NCI-H146 treated with DMSO at 0.1 percent for 48 hours (cell line): ENCODE results near the gene RABGAP1L.
A peak's percentile ranks its signal among the peaks of the same experiment; 100 is the strongest.
"Not testable (repeated sequence)": the region's sequence is repeated elsewhere in the genome, so short reads cannot be mapped to it uniquely, and the experiment has no call there.

Source experiments
- DNase-seq: peaks from one replicate; lab custom pipeline; 2025; ENCODE audit not compliant: unreplicated experiment; lab: John Stamatoyannopoulos, UW

Gene RABGAP1L

DNA sequence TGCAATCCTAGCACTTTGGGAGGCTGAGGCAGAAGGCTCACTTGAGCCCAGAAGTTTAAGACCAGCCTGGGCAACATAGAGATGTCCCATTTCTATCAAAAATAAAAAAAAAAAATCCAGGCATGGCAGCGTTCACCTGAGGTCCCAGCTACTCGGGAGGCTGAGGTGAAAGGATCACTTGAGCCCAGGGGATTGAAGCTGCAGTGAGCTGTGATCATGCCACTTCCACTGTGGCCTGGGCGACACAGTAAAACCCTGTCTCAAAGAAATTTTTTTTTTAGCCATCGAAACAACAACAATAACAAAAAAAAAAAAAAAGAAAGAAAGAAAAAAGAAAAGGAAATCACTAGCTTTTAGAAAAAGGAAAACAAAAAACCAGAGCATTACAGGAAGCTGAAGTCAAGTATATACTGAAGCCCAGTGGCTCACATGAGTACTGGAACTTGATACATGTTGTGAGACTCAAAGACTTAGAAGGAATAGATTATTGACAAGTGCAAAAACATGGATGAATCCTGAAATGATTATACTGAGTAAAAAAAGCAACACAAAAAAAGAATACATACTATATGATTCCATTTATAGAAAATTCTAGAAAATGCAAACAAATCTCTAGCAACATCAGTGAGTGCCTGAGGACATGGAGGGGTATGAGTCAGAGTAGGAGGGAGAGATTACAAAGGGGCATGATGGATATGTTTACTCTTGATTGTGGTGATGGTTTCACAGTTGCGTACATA, 6.1 kb upstream of the RABGAP1L start:
- DNase-seq, result peak; percentile 36

DNA sequence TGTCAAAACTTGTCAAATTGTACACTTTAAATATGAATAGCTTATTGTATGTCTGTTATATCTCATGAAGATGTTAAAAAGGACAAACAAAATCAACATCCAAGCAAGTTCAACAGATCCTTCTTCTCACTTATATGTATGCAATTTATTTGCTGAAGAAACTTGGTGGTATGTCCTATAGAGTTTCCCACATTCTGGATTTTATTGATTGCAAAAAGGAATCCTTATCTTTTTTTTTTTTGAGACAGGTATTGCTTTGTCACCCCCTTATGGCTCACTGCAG, 5.6 kb upstream of the RABGAP1L start:
- DNase-seq, result no peak

DNA sequence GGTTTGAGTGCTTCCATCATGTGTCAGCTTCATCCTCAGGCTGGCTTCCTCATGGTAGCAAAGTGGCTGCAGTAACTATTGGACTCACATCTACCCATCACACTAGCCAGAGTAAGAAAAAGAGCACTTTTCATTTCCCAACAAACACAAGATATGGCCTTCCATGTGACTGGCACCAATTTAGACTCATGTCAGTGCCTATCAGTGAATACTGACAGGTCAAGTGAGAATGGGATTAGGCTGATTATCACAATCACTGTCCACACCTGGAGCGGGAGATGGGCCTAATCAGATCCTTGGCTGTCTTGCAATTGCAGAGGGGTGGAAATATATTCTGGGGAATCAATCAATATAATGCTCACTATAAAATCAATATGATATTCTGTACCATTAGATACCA, 2.9 kb upstream of the RABGAP1L start:
- DNase-seq, result no peak

DNA sequence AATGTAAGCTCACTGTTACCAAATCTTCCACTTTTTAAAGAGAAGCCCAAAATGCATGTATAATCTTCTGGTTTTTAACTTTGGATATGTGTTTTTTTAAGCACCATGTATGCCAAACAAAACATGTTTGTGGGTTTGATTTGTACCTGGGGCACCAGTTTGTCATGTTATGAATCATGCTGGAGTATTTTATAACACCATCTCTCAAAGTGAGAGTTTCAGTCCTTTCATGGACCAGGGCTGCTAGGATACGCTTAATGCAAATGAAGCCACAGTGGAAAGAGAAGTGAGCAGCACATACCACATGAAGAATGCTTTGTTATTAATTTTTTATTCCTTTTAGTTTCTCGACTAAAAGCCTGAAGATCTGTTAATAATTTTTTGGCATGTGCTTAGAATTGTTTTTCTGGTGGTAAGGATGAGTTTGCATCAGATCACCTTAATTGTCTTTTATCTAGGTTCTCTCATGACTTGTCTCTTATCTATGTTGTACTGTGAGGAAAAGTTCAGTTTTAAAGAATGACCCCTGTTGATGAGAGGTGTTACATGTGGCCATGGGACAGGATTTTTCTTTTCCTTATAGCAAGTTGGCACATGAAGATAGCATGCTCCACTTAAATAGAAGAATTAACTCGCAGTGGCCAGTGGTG, 2.0 kb upstream of the RABGAP1L start:
- no peak for DNase-seq

DNA sequence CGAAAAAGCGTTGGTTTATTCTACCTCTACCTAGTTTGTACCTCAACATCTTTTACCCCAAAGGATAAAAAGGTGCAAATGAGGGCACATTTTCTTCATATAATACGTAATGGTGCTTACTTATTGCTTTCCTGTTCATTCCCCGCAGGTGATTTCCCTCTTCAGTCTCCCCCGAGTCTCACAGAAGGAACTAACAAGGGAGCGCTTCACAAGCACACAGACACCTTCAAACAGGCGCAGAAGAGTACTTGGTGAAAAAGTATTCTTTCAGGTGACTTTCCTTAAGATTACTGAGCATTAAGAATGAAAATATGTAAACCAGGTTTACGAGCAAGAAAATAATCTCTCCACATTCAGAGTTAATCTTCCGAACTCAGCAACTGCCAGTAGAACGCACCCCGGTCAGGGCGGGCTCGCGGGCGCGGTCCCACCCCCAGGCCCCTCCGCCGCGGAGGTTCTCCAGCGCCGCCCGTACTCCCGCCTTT, 511 bp upstream of the RABGAP1L start:
- peak; percentile 88 for DNase-seq

DNA sequence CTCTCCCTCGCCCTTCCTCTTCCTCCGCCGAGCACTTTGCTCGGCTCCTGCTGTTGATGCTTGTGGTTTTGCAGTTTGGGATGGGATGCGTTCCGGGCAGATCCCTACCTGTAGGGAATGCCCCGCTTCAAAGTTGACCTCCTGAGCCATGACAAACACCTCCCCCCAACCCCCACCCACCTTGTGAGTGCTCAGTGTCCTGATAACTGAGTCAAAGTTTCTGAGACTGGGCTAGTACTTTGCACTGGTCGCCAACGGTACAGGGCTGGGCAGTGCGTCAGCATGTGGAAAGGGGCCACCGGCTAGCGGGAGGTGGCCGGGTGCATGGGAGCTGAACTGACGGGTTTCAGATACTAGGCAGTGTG, 771 bp downstream of the RABGAP1L start:
- DNase-seq, result no peak

DNA sequence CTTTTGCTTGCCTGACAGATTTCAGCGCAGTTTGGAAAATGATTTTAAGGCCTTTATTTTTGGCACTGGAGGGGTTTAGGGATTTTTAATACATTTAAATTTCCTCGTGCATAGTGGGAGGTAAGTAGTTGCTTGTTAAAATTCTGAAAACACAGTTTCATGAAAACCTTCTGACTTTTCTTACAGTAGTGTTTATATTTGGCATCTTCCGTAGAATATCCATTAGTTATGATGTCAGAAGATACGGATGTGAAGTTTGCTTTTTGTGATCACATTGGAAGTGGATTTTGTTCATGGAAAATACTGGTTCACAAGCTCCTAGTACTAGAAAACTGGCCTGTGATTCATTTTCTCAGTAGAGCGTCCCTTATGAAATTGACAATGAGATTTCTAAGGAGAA, 1.3 kb downstream of the RABGAP1L start:
- DNase-seq, result no peak

DNA sequence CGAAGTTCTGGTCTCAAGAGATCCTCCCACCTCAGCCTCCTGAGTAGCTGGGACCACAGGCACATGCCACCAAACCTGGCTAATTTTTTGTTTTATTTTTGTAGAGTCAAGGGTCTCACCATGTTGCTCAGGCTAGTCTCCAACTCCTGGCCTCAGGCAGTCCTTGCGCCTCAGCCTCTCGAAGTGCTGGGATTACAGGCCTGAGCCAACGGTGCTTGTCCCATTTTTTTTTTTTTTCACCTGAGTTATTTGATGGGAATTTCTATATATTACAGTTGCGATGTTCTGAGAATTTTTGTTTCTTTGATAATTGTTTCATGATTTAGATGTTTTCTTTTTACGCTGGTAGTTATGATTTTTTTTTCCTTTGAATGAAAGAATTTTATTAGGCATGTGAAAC, 2.5 kb downstream of the RABGAP1L start:
- no peak for DNase-seq

DNA sequence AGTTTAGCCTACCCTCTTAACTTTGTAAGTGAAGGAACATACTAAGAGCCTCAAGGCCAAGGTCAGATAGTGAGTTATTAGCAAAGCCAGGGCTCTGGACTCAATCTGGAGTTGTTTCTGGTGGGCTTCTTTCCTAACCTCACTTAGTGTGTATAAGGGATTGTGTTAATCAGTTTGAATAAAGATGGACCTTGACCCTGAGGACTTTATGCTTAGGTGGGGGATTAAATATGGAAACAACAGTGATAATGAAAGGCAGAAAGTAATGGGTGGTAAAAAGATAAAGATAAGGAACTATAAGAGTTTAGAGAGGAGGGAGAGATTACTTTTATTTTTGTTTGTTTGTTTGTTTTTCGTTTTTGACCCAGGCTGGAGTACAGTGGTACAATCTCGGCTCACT, 5.5 kb downstream of the RABGAP1L start:
- DNase-seq, result no peak

DNA sequence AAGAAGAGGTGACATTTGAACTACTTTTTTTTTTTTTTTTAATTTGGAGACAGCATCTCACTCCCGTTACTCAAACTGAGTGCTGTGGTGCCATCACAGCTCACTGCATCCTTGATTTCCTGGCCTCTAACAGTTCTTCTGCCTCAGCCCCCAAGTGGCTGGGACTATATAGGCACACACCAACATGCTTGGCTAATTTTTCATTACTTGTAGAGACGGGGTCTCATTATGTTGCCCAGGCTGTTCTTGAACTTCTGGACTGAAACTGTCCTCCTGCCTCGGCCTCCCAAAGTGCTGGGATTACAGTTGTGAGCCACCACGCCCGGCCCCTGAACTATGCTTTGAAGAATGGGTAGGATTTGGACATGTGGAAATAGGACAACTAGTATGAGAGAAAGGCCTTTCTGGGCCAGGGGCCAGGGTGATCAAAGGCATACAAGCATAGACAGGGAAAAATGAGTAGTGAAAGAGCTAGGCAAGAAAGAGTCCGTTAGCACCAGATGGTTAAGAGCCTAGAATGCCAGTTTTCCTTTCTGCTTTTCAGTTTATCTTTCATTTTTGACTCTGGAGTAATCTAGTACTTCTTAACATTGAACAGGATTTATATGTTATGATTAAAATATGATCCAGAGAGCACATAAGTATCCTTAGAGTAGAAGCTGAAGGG, 6.3 kb downstream of the RABGAP1L start:
- no peak for DNase-seq

DNA sequence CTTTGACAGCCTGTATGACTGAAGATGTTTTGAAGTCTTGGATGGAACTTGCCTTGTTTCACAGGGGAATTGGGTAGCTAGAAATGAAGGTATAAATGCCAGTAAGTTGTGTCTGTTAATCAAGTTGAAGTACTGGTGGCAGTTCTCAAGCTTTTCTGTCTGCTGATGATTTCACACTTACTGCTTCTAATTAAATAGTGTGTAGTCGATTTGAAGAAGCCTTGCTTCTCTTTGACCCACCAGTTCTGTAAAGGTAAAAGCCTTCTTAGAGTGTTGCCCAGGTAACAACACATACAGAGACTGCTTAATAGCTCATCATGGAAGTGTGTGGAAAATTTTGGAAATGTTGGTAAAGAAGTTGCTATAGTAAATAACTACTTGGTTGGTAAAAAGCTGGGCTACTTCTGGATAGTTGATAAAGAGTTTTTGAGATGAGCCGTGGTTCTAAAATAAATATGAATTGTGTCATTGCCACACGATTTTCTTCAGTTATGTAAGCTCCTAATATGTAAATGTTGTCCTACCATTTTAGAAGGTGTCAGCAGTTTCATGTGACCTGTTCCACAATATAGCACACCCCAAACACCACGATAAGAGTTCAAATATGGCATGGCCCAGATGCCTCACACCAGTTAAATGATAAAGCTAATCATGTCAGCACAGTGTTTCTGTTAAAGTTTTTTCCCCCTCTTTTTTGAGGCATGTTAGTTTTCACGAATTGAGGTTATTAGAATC, 7.4 kb downstream of the RABGAP1L start:
- DNase-seq, result no peak

DNA sequence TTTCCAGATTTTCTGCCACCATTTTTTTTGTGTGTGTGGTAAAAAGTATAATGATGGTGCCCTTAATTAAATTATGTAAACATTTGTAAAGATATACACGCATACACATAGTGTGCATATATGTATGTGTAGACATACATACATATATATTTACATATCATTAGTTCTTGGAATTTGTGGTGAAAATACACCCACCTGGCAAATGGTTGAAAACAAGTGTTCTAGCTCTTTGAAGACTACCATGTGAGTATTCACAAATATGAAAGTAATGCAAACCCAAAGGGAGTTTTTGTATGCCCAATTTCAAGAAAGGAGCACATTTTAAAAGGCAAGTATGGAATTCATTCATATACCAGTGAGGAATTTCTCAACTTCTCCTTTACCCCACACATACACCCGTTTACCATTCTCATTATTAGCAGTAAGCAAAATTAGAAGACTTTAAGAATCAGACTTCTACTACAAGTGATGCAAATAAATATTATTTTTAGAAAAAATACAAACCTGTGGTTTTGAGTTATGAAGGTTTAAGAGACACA, 8.0 kb downstream of the RABGAP1L start:
- DNase-seq, result no peak

DNA sequence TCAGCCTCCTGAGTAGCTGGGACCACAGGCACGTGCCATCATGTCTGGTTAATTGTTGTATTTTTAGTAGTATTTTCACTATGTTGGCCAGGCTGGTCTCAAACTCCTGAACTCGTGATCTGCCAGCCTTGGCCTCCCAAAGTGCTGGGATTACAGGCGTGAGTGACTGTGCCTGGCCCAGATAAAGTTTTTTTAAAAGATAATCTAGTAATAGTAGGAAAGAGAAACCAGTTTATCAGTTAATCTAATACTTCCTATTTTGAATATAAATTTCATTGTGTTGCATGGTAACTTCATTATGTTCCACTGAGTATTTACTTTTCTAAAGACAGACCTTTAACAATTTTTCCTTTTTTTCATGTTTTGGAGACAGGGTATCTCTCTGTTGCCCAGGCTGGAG, 10.0 kb downstream of the RABGAP1L start:
- no peak for DNase-seq

DNA sequence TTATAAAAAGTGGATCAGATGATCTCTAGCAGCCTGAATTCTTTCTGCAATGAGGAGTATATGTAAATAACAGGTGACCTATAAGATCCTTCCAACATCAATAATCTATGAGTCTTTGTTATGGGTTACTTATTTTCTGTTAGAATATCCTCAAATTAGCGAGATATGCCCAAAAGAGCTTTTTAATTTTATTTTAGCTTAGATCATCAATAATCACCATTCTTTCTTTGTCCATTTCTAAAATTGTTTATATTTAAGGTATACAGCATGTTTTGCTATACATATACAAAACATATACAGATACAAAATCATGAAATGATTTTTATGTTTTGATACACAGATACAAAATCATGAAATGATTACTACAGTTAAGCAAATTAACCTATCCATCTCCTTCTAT, 11.8 kb downstream of the RABGAP1L start:
- no peak for DNase-seq

DNA sequence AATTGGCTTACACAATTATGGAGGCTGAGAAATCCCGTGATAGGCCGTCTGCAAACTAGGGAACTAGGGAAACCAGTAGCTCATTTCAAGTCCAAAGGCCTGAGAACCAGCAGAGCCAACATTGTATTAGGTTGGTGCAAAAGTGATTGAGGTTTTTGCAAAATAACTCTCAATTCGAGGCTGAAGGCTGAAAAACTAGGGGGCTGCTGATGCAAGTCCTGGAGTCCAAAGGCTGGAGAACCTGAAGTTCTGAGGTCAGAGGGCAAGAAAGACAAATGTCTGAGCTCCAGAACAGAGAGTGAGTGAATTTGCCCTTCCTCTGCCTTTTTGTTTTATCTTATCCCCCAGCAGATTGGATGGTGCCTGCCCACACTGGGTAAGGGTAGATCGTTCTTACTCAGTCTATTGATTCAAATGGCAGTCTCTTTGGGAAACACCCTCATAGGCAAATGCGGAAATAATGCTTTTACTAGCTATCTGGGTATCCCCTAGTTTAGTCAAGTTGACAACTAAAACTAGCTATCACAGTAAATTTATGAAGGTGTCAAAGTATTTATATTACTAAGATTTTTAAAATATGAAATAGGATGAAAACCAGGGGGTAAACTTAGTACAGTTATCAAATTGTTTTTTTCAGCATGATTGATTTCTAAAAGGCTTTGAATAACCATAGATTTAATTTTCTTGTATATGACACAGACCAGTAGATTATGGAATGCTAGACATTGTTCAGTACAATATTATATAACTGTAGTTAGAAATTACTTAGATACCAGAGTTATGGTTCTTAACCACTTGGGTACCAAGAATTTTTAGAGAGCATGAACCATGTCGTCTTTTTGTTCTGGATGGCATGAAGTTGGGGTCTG, 15.4 kb downstream of the RABGAP1L start:
- no peak for DNase-seq

DNA sequence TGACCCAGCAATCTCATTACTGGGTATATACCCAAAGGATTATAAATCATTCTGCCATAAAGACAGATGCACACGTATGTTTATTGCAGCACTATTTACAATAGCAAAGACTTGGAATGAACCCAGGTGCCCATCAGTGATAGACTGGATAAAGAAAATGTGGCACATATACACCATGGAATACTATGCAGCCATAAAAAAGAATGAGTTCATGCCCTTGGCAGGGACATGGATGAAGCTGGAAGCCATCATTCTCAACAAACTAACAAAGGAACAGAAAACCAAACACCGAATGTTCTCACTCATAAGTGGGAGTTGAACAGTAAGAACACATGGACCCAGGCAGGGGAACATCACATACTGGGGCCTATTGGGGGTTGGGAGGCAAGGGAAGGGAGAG, 19.1 kb downstream of the RABGAP1L start:
- DNase-seq, result not testable (repeated sequence)

DNA sequence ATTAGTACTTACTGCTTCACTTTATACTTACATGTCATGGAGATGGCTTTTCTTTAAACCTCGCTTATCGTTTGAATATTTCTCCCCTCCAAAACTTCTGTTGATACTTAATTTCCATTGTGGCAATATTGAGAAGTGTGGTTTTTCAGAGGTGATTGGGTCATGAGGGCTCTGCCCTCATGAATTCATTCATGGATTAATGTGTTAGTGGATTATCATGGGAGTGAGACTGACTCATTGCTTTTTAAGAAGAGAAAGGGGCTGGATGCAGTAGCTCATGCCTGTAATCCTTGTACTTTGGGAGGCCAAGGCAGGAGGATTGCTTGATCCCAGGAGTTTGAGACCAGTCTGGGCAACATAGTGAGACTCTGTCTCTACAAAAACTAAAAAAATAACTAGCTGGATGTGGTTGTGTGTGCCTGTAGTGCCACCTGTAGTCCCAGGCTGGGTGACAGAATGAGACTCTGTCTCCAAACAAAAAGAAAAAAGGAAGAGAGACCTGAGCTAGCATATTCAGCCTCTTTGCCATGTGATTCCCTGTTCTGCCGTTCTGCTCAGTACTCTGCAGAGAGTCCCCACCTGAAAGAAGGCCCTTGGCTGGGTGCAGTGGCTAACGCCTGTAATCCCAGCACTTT, 30.2 kb downstream of the RABGAP1L start:
- no peak for DNase-seq

DNA sequence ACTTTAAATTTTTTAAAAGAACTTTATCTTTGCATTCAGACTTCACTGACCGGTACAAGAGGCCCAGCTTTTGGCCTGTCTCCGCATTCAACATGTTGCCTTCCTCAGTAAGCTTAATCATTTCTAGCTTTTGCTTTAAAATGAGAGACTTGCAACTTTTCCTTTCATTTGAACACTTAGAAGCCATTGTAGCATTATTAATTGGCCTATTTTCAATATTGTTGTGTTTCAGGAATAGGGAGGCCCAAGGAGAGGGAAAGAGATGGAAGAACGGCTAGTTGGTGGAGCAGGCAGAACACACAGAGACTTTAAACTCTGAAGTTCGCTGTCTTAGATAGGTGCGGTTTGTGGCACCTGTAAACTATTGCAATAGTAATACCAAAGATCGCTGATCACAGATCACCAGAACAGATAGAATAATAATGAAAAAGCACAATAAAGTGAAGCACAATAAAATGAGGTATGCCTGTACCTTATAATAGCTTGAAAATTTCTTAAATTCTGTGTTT, 31.4 kb downstream of the RABGAP1L start:
- no peak for DNase-seq

DNA sequence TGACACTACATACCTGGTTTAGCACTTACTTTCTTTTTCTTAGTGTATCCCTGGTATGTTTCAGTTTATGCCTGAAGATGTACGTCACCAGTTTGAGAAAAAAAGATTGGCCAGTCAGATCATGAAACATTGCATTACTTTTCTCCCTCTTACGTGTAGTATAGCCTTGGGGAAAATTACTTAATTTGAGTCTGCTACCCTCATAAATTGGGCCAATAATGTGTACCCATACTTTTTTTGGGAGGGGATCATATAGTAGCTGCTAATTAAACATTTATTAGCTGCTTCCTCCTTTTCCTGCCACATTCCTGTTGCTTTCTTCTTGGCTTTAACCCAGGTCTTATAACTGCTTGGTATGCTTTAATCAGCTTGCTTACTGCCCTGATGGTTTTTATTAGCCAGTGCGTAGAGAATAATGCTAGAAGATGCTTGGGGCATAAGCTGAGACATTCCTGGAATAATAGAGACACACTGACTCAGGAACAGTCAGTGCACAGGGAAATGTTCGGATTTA, 32.1 kb downstream of the RABGAP1L start:
- no peak for DNase-seq

DNA sequence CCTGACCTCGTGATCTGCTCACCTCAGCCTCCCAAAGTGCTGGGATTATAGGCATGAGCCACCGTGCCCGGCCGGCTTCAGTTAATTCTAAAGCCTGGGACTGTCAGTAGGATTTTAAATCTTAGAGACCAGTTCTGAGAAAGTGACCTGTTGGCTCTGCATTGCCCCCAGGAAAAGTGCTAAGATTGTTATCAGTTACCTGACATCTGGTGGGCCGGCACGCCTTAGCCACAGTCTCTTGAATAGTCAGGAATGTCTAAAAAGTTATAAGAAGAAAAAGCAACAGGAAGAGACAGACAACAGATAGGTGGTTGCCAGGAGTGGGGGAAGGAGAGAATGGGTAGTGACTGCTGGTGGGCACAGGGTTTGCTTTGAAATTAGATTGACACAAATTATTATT, 35.1 kb downstream of the RABGAP1L start:
- DNase-seq, result no peak
